SU-DHL-6 (cell line): Measurements from ENCODE around the gene ATP2B2.

ENCODE experiments used
- H2AFZ ChIP-seq: fragments of 200-600 bp; sonication (generic); 2 replicates; pipeline ENCODE4 v1.6.1; 2014; ENCODE audit warnings: low read depth, mild to moderate bottlenecking, moderate library complexity, mixed read lengths, antibody characterized with exemption, low read length; ENCODE audit not compliant: severe bottlenecking
- H3F3A ChIP-seq: fragments of 200-600 bp; shearing (Covaris generic); 2 replicates; pipeline ENCODE4 v1.6.0; 2016; ENCODE audit warnings: antibody characterized with exemption, mild to moderate bottlenecking; ENCODE audit not compliant: insufficient read depth
- H3K27ac ChIP-seq: fragments of 200-600 bp; sonication (generic); 2 replicates; pipeline ENCODE4 v1.5.1; 2016; ENCODE audit warnings: low read depth, mild to moderate bottlenecking, low read length, moderate library complexity, mixed read lengths
- H3K27me3 ChIP-seq: fragments of 200-600 bp; sonication (generic), shearing (Covaris generic); 2 replicates; pipeline ENCODE4 v1.6.0; 2014; ENCODE audit warnings: mild to moderate bottlenecking, low read length
- H3K36me3 ChIP-seq: fragments of 200-600 bp; sonication (generic); 2 replicates; pipeline ENCODE4 v1.6.1; 2014; ENCODE audit warnings: mild to moderate bottlenecking, low read length, mixed read lengths
- H3K4me2 ChIP-seq: fragments of 300-600, 200-600 bp; shearing (Covaris generic), sonication (generic); 2 replicates; pipeline ENCODE4 v1.6.0; 2014; ENCODE audit warnings: low read length, low read depth, mild to moderate bottlenecking; ENCODE audit not compliant: poor library complexity, severe bottlenecking
- H3K4me3 ChIP-seq: fragments of 200-600 bp; sonication (generic); 2 replicates; pipeline ENCODE4 v1.5.1; 2014; ENCODE audit warnings: antibody characterized with exemption, low read length, mild to moderate bottlenecking, mixed read lengths; ENCODE audit not compliant: insufficient read depth, poor library complexity, severe bottlenecking
- H3K79me2 ChIP-seq: fragments of 200-600 bp; sonication (generic); 2 replicates; pipeline ENCODE4 v1.6.1; 2014; ENCODE audit warnings: mild to moderate bottlenecking, low read length, moderate library complexity; ENCODE audit not compliant: insufficient read depth
- H3K9ac ChIP-seq: fragments of 200-600 bp; sonication (generic); 2 replicates; pipeline ENCODE4 v1.7.0; 2014; ENCODE audit warnings: mild to moderate bottlenecking, low read length
- H3K9me2 ChIP-seq: fragments of 200-600 bp; sonication (generic); replicated peaks from 2 replicates; pipeline ENCODE4 v1.6.1; 2014; ENCODE audit warnings: low read length; ENCODE audit not compliant: insufficient read depth
- H3K9me3 ChIP-seq: fragments of 200-600 bp; sonication (generic); 2 replicates; pipeline ENCODE4 v1.6.1; 2014; ENCODE audit warnings: low read length, mixed read lengths; ENCODE audit not compliant: insufficient read depth
- H4K20me1 ChIP-seq: fragments of 200-600 bp; sonication (generic); 2 replicates; pipeline ENCODE4 v1.6.1; 2014; ENCODE audit warnings: low read depth, mild to moderate bottlenecking, antibody characterized with exemption, low read length, moderate library complexity, mixed read lengths
- CTCF ChIP-seq: fragments of 200-600 bp; sonication (generic); IDR thresholded peaks from one replicate; pipeline ENCODE4 v1.5.1; 2017; ENCODE audit warnings: antibody characterized with exemption, mild to moderate bottlenecking, low read length, moderate library complexity; ENCODE audit not compliant: insufficient read depth, poor library complexity, severe bottlenecking
- EZH2phosphoT487 ChIP-seq: fragments of 200-600 bp; sonication (generic), shearing (Covaris generic); conservative IDR thresholded peaks from 2 replicates; pipeline ENCODE4 v1.6.1; 2018; ENCODE audit warnings: mild to moderate bottlenecking, antibody characterized with exemption, low read length, moderate library complexity, mixed read lengths

The ATP2B2 gene

GRCh38 chr3:10470120-10471053 lies 35.0 kb downstream of the ATP2B2 start:
- Histone ChIP-seq H3K4me3 (no peak overlapping the region), H3K9ac (no peak overlapping the region), H2AFZ (no peak overlapping the region), H4K20me1 (no peaks in the 10 kb centered on the region), H3K79me2 (no peaks in the 10 kb centered on the region), H3K4me2 (no peak overlapping the region), H3K36me3 (no peaks in the 10 kb centered on the region), H3K27ac (no peak overlapping the region), H3F3A (no peaks in the 10 kb centered on the region), H3K9me3 (no peaks in the 10 kb centered on the region), H3K27me3 (no peaks in the 10 kb centered on the region), H3K9me2 (no peaks in the 10 kb centered on the region)
- TF ChIP-seq CTCF (no peak), EZH2phosphoT487 (no peak)

GRCh38 chr3:10469441-10470119 lies 35.8 kb downstream of the ATP2B2 start:
- Histone ChIP-seq H3K4me2 (no peak overlapping the region), H3K79me2 (no peaks in the 10 kb centered on the region), H3K27ac (no peak overlapping the region), H3K9me2 (no peaks in the 10 kb centered on the region), H4K20me1 (no peaks in the 10 kb centered on the region), H3K4me3 (no peak overlapping the region), H3K9ac (no peak overlapping the region), H3K36me3 (no peaks in the 10 kb centered on the region), H3K9me3 (no peaks in the 10 kb centered on the region), H2AFZ (no peak overlapping the region), H3F3A (no peaks in the 10 kb centered on the region), H3K27me3 (no peaks in the 10 kb centered on the region)
- TF ChIP-seq CTCF (no peak), EZH2phosphoT487 (no peak)

GRCh38 chr3:10468613-10469354 lies 36.6 kb downstream of the ATP2B2 start:
- no peak for TF ChIP-seq EZH2phosphoT487
- TF ChIP-seq CTCF = no peak
- H3K4me2 ChIP-seq = no peak overlapping the region
- H3K9me3 ChIP-seq = no peaks in the 10 kb centered on the region
- H3K79me2 ChIP-seq = no peaks in the 10 kb centered on the region
- H3F3A ChIP-seq = no peaks in the 10 kb centered on the region
- no peak overlapping the region for H2AFZ ChIP-seq
- no peaks in the 10 kb centered on the region for H3K36me3 ChIP-seq
- H4K20me1 ChIP-seq = no peaks in the 10 kb centered on the region
- no peaks in the 10 kb centered on the region for H3K27me3 ChIP-seq
- no peaks in the 10 kb centered on the region for H3K9me2 ChIP-seq
- H3K4me3 ChIP-seq = no peak overlapping the region
- H3K9ac ChIP-seq = no peak overlapping the region
- H3K27ac ChIP-seq = no peak overlapping the region
